DOHH2 (cell line): ENCODE data around the gene ZNF708.
"Not testable (repeated sequence)": the region's sequence is repeated elsewhere in the genome, so short reads cannot be mapped to it uniquely, and the experiment has no call there.

Source experiments
- H3F3A ChIP-seq: fragments of 200-600 bp; sonication (generic), shearing (Covaris generic); 2 replicates; pipeline ENCODE4 v1.6.0; 2016; ENCODE audit warnings: antibody characterized with exemption, mild to moderate bottlenecking; ENCODE audit not compliant: control insufficient read depth, insufficient read depth
- H3K27ac ChIP-seq: fragments of 200-600 bp; sonication (generic); 2 replicates; pipeline ENCODE4 v1.5.1; 2014; ENCODE audit warnings: low read depth, mild to moderate bottlenecking, low read length, moderate library complexity
- H3K27me3 ChIP-seq: fragments of 200-600 bp; sonication (generic); 2 replicates; pipeline ENCODE4 v1.6.1; 2014; ENCODE audit warnings: mild to moderate bottlenecking, low read length, mixed read lengths; ENCODE audit not compliant: control insufficient read depth
- H3K36me3 ChIP-seq: fragments of 200-600 bp; sonication (generic); 2 replicates; pipeline ENCODE4 v1.6.1; 2014; ENCODE audit warnings: mild to moderate bottlenecking, low read length, moderate library complexity, mixed read lengths; ENCODE audit not compliant: control insufficient read depth
- H3K4me1 ChIP-seq: fragments of 200-600 bp; sonication (generic); 2 replicates; pipeline ENCODE4 v1.6.1; 2014; ENCODE audit warnings: mild to moderate bottlenecking, low read length, mixed read lengths; ENCODE audit not compliant: control insufficient read depth
- H3K4me2 ChIP-seq: fragments of 200-600 bp; sonication (generic); 2 replicates; pipeline ENCODE4 v1.6.0; 2014; ENCODE audit warnings: mild to moderate bottlenecking, low read length, moderate library complexity
- H3K4me3 ChIP-seq: fragments of 200-600 bp; sonication (generic); 2 replicates; pipeline ENCODE4 v1.5.1; 2014; ENCODE audit warnings: mild to moderate bottlenecking, low read length, mixed read lengths
- H3K79me2 ChIP-seq: fragments of 200-600 bp; sonication (generic); 2 replicates; pipeline ENCODE4 v1.6.1; 2014; ENCODE audit warnings: mild to moderate bottlenecking, low read length, mixed read lengths; ENCODE audit not compliant: control insufficient read depth
- H3K9me2 ChIP-seq: fragments of 200-600 bp; sonication (generic); replicated peaks from 2 replicates; pipeline ENCODE4 v1.6.1; 2014; ENCODE audit warnings: mild to moderate bottlenecking, low read length, mixed read lengths; ENCODE audit not compliant: control insufficient read depth
- H3K9me3 ChIP-seq: fragments of 200-600 bp; sonication (generic); 2 replicates; pipeline ENCODE4 v1.6.1; 2014; ENCODE audit warnings: antibody characterized with exemption, low read length, mixed read lengths; ENCODE audit not compliant: control insufficient read depth, insufficient read depth
- H4K20me1 ChIP-seq: fragments of 200-600 bp; sonication (generic); 2 replicates; pipeline ENCODE4 v1.6.0; 2014; ENCODE audit warnings: low read depth, mild to moderate bottlenecking, antibody characterized with exemption, low read length, moderate library complexity; ENCODE audit not compliant: control insufficient read depth, insufficient read depth
- EZH2phosphoT487 ChIP-seq: fragments of 200-600 bp; sonication (generic); IDR thresholded peaks from 2 replicates; pipeline ENCODE4 v1.6.1; 2017; ENCODE audit warnings: borderline replicate concordance, mild to moderate bottlenecking, antibody characterized with exemption, low read length, moderate library complexity, mixed read lengths
- TF ChIP-seq, protein P1 (sequence below): fragments of 200-600 bp; sonication (generic); IDR thresholded peaks from one replicate; pipeline ENCODE4 v1.5.1; 2014; ENCODE audit warnings: antibody characterized with exemption, mild to moderate bottlenecking, low read depth, low read length; ENCODE audit not compliant: poor library complexity, severe bottlenecking

ZNF708 gene

DNA sequence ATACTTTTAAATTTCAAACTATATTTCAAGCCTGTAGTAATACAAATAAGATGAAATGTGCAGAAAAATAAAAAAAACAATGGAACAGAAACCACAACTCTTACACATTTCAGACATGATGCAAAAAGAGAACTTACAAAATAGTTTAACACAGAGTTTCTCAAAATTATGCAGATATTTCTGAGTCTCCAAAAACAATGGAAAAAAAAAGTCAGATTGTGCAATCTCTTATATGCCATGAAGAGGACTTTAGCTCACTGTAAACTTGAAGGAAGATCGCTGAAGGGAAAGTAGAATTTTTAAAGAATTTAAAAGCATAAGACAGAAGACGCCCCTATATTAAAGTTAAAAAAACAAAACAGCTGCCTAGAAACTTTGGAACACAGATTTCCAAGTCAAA lies 20.4 kb downstream of the ZNF708 start:
- H3K4me3 ChIP-seq, result no peak overlapping the region
- H3K9me3 ChIP-seq, result no peaks in the 10 kb centered on the region; the same call in 1 of the 2 replicates
- no peaks in the 10 kb centered on the region for H4K20me1 ChIP-seq
- H3K4me1 ChIP-seq, result no peaks in the 10 kb centered on the region
- H3F3A ChIP-seq, result no peaks in the 10 kb centered on the region
- no peak overlapping the region for H3K4me2 ChIP-seq
- H3K27ac ChIP-seq, result no peak overlapping the region
- H3K79me2 ChIP-seq, result peaks cover 26% of the 10 kb centered on the region
- no peaks in the 10 kb centered on the region for H3K27me3 ChIP-seq
- no peaks in the 10 kb centered on the region for H3K9me2 ChIP-seq
- TF ChIP-seq, protein P1, sequence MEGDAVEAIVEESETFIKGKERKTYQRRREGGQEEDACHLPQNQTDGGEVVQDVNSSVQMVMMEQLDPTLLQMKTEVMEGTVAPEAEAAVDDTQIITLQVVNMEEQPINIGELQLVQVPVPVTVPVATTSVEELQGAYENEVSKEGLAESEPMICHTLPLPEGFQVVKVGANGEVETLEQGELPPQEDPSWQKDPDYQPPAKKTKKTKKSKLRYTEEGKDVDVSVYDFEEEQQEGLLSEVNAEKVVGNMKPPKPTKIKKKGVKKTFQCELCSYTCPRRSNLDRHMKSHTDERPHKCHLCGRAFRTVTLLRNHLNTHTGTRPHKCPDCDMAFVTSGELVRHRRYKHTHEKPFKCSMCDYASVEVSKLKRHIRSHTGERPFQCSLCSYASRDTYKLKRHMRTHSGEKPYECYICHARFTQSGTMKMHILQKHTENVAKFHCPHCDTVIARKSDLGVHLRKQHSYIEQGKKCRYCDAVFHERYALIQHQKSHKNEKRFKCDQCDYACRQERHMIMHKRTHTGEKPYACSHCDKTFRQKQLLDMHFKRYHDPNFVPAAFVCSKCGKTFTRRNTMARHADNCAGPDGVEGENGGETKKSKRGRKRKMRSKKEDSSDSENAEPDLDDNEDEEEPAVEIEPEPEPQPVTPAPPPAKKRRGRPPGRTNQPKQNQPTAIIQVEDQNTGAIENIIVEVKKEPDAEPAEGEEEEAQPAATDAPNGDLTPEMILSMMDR, result no peak
- no peak for TF ChIP-seq EZH2phosphoT487
- H3K36me3 ChIP-seq, result peaks cover 45% of the 10 kb centered on the region

DNA sequence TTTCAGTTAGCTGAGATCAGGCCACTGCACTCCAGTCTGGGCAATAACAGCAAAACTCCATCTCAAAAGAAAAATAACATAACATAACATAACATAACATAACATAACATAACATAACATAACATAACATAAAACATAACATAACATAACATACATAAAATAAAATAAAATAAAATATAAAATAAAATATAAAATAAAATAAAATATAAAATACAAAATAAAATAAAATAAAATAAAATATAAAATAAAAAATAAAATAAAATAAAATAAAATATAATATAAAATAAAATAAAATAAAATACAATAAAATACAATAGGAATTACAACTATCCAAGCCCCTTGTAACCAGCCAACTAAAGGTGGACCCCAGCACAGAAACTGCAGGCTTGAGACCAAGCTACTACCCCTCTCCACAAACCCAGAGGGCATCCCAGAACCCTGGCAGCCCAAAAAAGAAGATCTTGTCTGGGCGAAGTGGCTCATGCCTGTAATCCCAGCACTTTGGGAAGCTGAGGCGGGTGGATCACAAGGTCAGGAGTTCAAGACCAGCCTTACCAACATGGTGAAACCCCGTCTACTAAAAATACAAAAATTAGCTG lies 22.2 kb downstream of the ZNF708 start:
- H4K20me1 ChIP-seq, H3K27me3 ChIP-seq, H3K27ac ChIP-seq, H3F3A ChIP-seq, H3K9me3 ChIP-seq, H3K4me3 ChIP-seq, H3K9me2 ChIP-seq, H3K4me1 ChIP-seq, H3K4me2 ChIP-seq: not testable (repeated sequence)
- Histone ChIP-seq H3K36me3 (peaks cover 49% of the 10 kb centered on the region), H3K79me2 (peaks cover 11% of the 10 kb centered on the region)

DNA sequence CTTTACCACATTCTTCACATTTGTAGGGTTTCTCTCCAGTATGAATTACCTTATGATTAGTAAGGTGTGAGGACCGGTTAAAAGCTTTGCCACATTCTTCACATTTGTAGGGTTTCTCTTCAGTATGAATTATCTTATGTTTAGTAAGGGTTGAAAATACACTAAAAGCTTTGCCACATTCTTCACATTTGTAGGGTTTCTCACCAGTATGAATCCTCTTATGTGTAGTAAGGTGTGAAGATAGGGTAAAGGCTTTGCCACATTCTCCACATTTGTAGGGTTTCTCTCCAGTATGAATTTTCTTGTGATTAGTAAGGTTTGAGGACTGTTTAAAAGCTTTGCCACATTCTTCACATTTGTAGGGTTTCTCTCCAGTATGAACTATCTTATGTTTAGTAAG lies 35.4 kb downstream of the ZNF708 start:
- not testable (repeated sequence) for H3K9me2 ChIP-seq, H3K4me1 ChIP-seq, H3K27me3 ChIP-seq, H3K4me2 ChIP-seq, H3K79me2 ChIP-seq, H3K4me3 ChIP-seq, H3F3A ChIP-seq, H3K27ac ChIP-seq, H4K20me1 ChIP-seq
- Histone ChIP-seq H3K9me3 (peaks cover 15% of the 10 kb centered on the region), H3K36me3 (peaks cover 32% of the 10 kb centered on the region)

DNA sequence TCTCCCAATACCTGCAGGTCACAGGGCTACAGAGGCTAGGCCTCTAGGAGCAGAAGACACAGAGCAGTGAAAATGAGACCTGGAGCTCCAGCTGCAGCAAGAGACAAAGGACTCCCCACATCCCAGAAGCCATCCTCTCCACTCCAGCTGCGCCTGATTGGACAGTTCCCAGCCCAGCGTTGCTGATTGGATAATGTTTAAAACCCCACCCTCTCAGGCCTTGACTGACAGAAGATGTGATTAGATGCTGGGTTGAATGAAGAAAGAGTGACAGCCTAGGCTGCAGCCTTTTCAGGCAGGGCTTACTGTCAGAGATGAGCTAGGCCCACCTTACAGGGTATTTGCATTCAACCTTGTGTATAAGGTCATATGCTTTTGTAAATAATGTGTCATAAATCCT lies 59.4 kb downstream of the ZNF708 start:
- Histone ChIP-seq H4K20me1 (no peaks in the 10 kb centered on the region), H3K79me2 (no peaks in the 10 kb centered on the region), H3K4me3 (no peak overlapping the region), H3K4me2 (no peak overlapping the region), H3F3A (no peaks in the 10 kb centered on the region), H3K27ac (no peak overlapping the region), H3K9me3 (no peaks in the 10 kb centered on the region), H3K4me1 (no peaks in the 10 kb centered on the region), H3K27me3 (no peaks in the 10 kb centered on the region), H3K36me3 (no peaks in the 10 kb centered on the region), H3K9me2 (no peaks in the 10 kb centered on the region)
- TF ChIP-seq EZH2phosphoT487, result no peak
- TF ChIP-seq, protein P1, result no peak
